HUES6 (cell line): ENCODE measurements around the gene MRPL17.
A peak's percentile ranks its signal among the peaks of the same experiment; 100 is the strongest.
"Not testable (repeated sequence)": the region's sequence is repeated elsewhere in the genome, so short reads cannot be mapped to it uniquely, and the experiment has no call there.

ENCODE experiments used
- H3K27ac ChIP-seq: 2 replicates; pipeline ENCODE4 v1.7.0; 2013; ENCODE audit warnings: low read depth, mild to moderate bottlenecking, low read length, inconsistent platforms
- H3K27me3 ChIP-seq: 2 replicates; pipeline ENCODE4 v1.6.1; 2013; ENCODE audit warnings: low read length; ENCODE audit not compliant: control insufficient read depth, insufficient read depth
- H3K36me3 ChIP-seq: 2 replicates; pipeline ENCODE4 v1.6.1; 2013; ENCODE audit warnings: low read length; ENCODE audit not compliant: control insufficient read depth, insufficient read depth
- H3K4me1 ChIP-seq: 2 replicates; pipeline ENCODE4 v1.6.1; 2013; ENCODE audit warnings: low read length; ENCODE audit not compliant: control insufficient read depth, insufficient read depth
- H3K4me3 ChIP-seq: 2 replicates; pipeline ENCODE4 v1.5.1; 2013; ENCODE audit warnings: low read depth, low read length
- H3K9ac ChIP-seq: one replicate; pipeline ENCODE4 v1.6.1; 2013; ENCODE audit warnings: mild to moderate bottlenecking, low read length
- H3K9me3 ChIP-seq: 2 replicates; pipeline ENCODE4 v1.6.1; 2013; ENCODE audit warnings: low read depth, low read length; ENCODE audit not compliant: control insufficient read depth, insufficient read depth

MRPL17 gene

DNA sequence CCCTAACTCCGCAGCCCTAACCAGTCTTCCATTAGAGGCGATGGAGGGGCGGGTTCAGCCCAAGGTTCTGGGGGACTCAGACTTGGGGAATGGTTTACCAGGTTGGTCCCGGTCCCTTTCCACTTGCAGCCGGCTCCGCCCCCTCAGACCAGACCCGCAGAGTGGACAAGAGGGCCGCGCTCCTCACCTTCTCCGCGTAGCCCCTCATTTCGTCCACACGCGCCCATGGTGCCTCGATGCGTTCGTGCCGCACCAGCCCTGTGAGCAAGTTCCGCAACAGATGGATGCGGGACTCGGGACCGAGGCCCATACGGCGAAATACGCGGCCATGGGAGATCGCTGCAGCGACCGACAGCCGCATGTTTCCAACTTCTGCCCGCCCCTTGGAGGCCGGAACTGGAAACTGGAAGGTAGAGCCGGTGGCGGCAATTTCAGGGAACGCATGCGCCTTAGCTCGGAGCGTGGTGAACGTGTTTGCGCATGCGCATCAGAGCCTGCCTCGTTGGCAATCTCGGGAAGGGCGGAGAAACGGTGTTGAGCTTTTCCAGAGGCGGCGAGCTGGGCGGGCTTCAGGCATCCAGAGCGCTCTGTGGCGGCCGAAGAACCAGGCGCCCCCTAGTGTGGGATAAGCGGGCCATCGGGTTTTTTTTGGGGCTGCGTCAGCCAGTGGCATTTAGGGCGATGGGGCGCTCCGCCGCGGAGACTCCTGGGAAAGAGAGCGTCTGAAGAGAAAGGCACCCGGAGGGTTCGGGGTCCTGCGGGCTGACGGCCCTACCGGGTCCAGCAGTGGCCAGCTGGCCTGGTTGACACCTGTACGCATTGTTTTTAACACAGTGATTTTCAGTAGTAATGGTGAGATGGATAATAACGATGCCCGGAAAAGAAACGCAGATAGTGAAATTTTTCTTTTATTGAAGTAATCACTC is at the start of gene MRPL17:
MRPL17 (minus strand) TSS at position 405 of the 926 bp plus-strand sequence; CDS start at position 361, 44 bp downstream.
- Histone ChIP-seq H3K36me3 (peaks cover 27% of the 10 kb centered on the region), H3K4me3 (peak within 1 kb of the TSS; percentile 99), H3K27me3 (no peaks in the 10 kb centered on the region), H3K27ac (peak within 1 kb of the TSS; percentile 82), H3K9ac (peak within 1 kb of the TSS; percentile 92), H3K9me3 (no peaks in the 10 kb centered on the region), H3K4me1 (peaks cover 23% of the 10 kb centered on the region)

DNA sequence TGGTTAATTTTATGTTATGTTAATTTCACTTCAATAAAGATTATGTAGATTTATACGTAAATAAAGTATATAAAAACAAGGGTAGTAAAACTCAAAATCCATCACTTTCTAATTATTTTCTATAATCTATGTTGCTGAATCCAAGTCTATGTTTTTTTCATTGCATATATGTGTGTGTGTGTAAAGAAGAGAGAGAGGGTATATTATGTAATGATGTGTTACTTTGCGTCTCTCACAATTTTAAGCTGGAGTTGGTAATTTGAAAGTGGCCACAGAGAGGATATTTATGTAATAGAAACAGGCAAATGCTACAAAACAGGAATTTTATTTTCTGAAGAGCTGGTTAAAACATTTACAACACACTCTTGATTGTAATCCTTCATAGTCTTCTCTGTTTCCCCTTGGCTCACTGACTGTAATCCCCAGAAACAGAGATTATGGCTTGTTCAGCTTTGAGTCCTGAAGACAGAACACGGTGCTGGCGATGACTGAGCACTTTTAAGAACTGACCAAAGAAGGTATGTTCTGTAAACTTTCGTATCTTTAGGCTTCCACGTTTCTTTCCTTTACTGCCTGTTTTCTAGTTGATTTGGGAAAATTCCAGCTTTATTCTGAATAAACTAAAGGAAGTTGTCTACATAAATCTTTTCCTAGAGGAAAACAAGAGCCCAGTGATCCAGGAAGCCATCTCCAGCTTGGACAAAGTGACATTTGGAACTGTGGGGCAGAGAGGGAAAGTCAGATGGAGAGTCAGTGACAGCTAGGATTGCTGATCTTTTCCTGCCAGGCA is 45.0 kb upstream of the MRPL17 start:
- H3K9me3 ChIP-seq, result no peaks in the 10 kb centered on the region
- no peaks in the 10 kb centered on the region for H3K36me3 ChIP-seq
- no peaks in the 10 kb centered on the region for H3K27me3 ChIP-seq
- H3K9ac ChIP-seq, result no peak overlapping the region
- H3K4me3 ChIP-seq, result no peak overlapping the region
- H3K27ac ChIP-seq, result no peak overlapping the region
- no peaks in the 10 kb centered on the region for H3K4me1 ChIP-seq

DNA sequence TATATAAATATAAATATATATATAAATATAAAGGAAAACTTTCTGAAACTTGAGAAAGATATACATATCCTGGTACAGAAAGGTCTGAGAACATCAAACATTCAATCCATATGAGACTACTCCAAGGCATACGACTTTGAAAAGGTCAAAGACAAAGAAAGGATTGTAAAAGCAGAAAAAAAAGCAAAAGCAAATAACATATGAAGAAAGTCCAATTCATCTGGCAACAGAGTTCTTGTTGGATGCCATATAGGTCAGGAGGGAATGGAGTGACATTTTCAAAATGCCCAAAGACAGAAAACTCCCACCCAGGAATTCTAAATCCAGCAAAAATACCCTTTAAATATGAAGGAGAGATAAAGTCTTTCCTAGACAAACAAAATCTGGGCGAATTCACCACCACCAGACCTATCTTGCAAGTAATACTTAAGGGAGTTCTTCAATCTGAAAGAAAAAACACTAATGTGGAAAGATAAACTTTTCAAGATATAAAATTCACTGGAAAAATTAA is 42.3 kb upstream of the MRPL17 start:
- H3K9me3 ChIP-seq, result no peaks in the 10 kb centered on the region
- H3K4me1 ChIP-seq, result no peaks in the 10 kb centered on the region
- H3K9ac ChIP-seq, result no peak overlapping the region
- H3K4me3 ChIP-seq, result no peak overlapping the region
- no peak overlapping the region for H3K27ac ChIP-seq
- H3K36me3 ChIP-seq, result no peaks in the 10 kb centered on the region
- no peaks in the 10 kb centered on the region for H3K27me3 ChIP-seq

DNA sequence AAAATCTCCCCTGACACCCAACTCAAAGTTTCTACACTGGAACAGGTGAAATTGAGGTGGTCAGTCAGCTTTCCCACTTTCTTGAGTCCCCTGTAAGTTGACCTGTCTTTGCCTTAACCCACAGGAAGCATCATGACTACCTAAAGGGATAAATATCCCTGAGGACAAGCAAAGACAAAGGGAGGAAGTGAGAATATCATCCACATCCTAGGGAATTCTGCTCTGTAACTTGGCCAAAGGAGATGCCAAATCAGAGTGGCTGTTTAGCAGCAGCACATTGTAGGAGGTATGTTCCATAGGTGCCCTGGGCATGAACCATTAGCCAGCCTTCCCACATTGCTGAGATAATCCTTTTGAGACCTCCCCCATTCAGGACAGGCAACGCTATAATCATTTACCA is 40.9 kb upstream of the MRPL17 start:
- Histone ChIP-seq H3K4me1 (no peaks in the 10 kb centered on the region), H3K36me3 (no peaks in the 10 kb centered on the region), H3K4me3 (no peak overlapping the region), H3K27ac (no peak overlapping the region), H3K9me3 (no peaks in the 10 kb centered on the region), H3K9ac (no peak overlapping the region), H3K27me3 (no peaks in the 10 kb centered on the region)

DNA sequence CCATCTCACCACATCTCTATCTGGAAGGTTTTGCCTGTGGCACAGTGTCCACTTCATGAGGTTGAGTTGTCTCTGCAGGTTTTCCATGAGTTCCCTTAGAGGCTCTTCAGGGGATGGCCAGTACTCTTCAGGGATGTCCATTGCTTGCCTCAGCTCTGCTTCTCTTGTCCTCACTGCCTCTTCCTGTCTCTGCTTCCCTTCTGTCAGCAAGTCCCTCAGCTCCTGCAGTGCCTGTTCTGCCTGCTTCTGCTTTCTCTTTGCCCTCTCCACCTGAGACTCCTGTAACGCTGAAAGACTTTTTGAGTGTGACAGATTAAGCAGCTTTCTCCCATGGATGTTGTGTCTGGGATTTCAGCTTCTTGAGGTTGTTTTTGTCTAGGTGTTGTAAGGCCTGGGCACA is 38.2 kb upstream of the MRPL17 start:
- Histone ChIP-seq H3K4me1 (no peaks in the 10 kb centered on the region), H3K36me3 (no peaks in the 10 kb centered on the region), H3K9ac (no peak overlapping the region), H3K27ac (no peak overlapping the region), H3K4me3 (no peak overlapping the region), H3K9me3 (no peaks in the 10 kb centered on the region), H3K27me3 (no peaks in the 10 kb centered on the region)

DNA sequence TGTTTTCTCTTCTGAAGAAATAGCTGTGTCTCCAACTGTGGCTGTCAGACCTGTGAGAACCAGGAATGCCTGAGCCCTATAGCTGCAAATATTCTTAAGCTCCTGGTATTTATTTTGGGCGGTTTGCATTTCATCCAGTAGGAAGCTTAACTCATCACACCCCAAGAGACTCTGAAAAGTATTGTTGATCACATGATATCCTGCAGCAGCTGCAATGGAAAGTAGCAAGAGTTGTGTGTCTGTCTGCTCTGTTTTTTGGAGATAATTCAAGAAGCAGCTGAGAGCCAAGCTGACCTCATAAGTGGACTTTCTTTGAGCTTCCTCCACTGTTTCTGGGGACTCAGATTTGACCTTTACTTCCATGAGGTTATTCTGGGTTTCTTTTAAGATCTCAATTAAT is 36.4 kb upstream of the MRPL17 start:
- Histone ChIP-seq H3K9ac (no peak overlapping the region), H3K4me3 (no peak overlapping the region), H3K9me3 (no peaks in the 10 kb centered on the region), H3K27me3 (no peaks in the 10 kb centered on the region), H3K27ac (no peak overlapping the region), H3K36me3 (no peaks in the 10 kb centered on the region), H3K4me1 (no peaks in the 10 kb centered on the region)

DNA sequence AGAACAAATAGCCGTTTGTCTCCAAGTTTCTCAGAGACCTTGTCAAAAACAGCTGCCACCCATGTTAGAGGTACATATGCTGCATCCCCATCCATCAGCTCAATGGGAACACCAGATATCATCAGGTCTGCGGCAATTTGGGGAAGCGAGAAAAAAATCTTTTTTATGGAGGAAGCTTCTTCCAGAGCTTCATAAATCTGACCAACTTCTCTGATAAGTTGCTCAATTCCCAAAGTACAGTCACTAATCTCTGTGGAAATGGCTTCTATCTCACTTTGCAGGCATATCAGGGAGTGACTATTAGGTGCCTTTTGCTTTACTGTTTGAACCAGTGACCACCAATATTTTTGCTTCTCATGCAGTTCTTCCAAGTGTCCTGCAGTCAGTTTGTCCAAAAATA is 34.3 kb upstream of the MRPL17 start:
- no peaks in the 10 kb centered on the region for H3K4me1 ChIP-seq
- H3K27me3 ChIP-seq, result no peaks in the 10 kb centered on the region
- no peaks in the 10 kb centered on the region for H3K36me3 ChIP-seq
- H3K4me3 ChIP-seq, result no peak overlapping the region
- no peak overlapping the region for H3K9ac ChIP-seq
- H3K27ac ChIP-seq, result no peak overlapping the region
- H3K9me3 ChIP-seq, result peaks cover 3% of the 10 kb centered on the region; the same call in 1 of the 2 replicates

DNA sequence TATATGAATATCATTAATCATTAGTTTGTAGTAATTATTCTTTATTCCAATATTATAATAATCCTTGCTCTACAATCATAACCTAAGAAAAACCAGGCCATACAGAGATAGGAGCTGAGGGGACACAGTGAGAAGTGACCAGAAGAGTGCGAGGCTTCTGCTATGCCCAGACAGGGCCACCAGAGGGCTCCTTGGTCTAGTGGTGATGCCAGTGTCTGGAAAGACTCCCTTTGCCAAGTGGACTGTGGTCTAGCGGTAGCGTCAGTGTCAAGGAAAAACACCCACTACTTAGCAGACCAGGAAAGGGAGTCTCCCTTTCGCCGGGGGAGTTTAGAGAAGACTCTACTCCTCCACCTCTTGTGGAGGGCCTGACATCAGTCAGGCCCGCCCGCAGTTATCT is 28.4 kb upstream of the MRPL17 start:
- not testable (repeated sequence) for H3K27ac ChIP-seq, H3K4me3 ChIP-seq, H3K27me3 ChIP-seq, H3K4me1 ChIP-seq, H3K9ac ChIP-seq, H3K36me3 ChIP-seq
- peaks cover 11% of the 10 kb centered on the region; the same call in 1 of the 2 replicates for H3K9me3 ChIP-seq

DNA sequence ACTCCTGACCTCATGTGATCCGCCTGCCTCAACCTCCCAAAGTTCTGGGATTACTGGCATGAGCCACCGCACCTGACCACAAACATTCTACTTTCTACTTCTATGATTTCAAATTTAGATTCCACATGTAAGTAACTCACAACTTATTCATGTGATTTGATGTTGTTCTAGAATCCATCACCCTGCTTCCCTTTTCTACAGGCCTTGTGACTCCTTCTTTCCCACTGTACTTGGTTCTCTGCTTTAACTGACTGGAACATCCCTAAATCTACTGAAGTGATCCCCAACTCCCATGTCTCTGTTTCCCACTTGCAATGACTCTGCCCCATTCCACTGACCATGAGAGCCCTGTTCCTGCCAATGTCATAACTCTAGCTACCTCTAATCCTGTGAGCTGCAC is 25.7 kb upstream of the MRPL17 start:
- Histone ChIP-seq H3K9me3 (peaks cover 11% of the 10 kb centered on the region; the same call in 1 of the 2 replicates), H3K27ac (no peak overlapping the region), H3K4me1 (no peaks in the 10 kb centered on the region), H3K4me3 (no peak overlapping the region), H3K36me3 (no peaks in the 10 kb centered on the region), H3K27me3 (no peaks in the 10 kb centered on the region), H3K9ac (no peak overlapping the region)

DNA sequence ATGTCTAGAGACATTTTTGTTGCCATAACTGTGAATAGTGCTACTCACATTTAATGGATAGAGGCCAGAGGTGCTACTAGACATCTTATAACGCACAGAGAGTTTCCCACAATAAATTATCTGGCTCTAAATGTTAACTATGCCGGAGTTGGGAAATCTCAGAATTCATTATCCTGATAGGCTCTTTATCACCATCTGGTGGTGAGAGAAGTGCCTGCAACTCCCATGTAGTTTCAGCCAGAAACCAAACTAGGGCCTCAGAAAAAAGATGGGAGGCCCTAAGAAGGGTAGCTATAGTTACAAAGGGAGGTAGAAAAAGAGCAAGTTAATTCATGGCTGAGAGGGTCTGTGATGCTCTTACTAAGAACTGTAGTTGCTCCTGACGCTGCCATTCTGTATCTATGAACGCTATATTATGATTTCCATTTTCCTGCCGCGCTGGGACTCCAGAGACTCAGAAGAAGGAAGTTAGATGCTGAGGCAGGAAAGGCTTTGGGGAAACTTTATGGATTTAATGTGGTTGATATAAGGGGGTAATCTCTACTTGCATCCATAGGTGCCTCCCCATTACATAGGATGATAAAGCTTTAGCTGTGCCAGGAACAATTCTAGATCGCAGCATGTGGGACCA is 22.9 kb upstream of the MRPL17 start:
- no peaks in the 10 kb centered on the region; the same call in 1 of the 2 replicates for H3K4me1 ChIP-seq
- H3K9ac ChIP-seq, result no peak overlapping the region
- H3K27me3 ChIP-seq, result no peaks in the 10 kb centered on the region
- H3K36me3 ChIP-seq, result no peaks in the 10 kb centered on the region
- no peak overlapping the region for H3K4me3 ChIP-seq
- no peaks in the 10 kb centered on the region for H3K9me3 ChIP-seq
- no peak overlapping the region for H3K27ac ChIP-seq
